ENCODE results near the gene FSTL5.

Gene FSTL5

GRCh38 chr4:161894493-161895167 lies 269.2 kb downstream of the FSTL5 start:
- no peak for TF ChIP-seq ZFP30 (CRISPR knock-in tag; IDR thresholded peaks at IDR 0.05)
- TF ChIP-seq, protein P1, sequence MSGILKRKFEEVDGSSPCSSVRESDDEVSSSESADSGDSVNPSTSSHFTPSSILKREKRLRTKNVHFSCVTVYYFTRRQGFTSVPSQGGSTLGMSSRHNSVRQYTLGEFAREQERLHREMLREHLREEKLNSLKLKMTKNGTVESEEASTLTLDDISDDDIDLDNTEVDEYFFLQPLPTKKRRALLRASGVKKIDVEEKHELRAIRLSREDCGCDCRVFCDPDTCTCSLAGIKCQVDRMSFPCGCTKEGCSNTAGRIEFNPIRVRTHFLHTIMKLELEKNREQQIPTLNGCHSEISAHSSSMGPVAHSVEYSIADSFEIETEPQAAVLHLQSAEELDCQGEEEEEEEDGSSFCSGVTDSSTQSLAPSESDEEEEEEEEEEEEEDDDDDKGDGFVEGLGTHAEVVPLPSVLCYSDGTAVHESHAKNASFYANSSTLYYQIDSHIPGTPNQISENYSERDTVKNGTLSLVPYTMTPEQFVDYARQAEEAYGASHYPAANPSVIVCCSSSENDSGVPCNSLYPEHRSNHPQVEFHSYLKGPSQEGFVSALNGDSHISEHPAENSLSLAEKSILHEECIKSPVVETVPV (CRISPR knock-in tag; IDR thresholded peaks at IDR 0.05) = no peak
- no peak for TF ChIP-seq ZNF8 (CRISPR knock-in tag; IDR thresholded peaks at IDR 0.05)
- TF ChIP-seq, protein P2, sequence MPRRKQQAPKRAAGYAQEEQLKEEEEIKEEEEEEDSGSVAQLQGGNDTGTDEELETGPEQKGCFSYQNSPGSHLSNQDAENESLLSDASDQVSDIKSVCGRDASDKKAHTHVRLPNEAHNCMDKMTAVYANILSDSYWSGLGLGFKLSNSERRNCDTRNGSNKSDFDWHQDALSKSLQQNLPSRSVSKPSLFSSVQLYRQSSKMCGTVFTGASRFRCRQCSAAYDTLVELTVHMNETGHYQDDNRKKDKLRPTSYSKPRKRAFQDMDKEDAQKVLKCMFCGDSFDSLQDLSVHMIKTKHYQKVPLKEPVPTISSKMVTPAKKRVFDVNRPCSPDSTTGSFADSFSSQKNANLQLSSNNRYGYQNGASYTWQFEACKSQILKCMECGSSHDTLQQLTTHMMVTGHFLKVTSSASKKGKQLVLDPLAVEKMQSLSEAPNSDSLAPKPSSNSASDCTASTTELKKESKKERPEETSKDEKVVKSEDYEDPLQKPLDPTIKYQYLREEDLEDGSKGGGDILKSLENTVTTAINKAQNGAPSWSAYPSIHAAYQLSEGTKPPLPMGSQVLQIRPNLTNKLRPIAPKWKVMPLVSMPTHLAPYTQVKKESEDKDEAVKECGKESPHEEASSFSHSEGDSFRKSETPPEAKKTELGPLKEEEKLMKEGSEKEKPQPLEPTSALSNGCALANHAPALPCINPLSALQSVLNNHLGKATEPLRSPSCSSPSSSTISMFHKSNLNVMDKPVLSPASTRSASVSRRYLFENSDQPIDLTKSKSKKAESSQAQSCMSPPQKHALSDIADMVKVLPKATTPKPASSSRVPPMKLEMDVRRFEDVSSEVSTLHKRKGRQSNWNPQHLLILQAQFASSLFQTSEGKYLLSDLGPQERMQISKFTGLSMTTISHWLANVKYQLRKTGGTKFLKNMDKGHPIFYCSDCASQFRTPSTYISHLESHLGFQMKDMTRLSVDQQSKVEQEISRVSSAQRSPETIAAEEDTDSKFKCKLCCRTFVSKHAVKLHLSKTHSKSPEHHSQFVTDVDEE (CRISPR knock-in tag; IDR thresholded peaks at IDR 0.05) = no peak
- TF ChIP-seq ARNTL (CRISPR knock-in tag; IDR thresholded peaks at IDR 0.05; ENCODE audit: borderline replicate concordance, low read depth) = no peak
- no peak for TF ChIP-seq OSR1 (CRISPR knock-in tag; IDR thresholded peaks at IDR 0.05)
- no peak for ATAC-seq

DNA sequence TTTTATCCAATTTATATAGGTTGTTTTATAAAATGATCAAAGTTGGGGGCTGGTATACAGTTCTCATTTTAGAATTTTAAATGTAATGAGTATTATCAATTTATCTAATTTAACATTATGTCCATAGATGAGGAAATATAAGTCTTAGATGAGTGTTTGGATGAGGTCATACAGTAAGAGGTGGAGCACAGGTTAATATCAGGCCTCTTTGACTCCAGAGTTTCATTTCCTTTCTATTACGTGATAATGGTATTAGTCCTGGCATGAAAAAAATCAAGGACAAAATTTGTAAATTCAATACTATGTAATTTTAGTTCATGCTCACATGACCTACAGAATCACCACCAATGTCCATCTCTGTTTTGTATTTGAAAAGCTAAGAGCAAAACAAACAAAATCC lies 269.8 kb downstream of the FSTL5 start:
- ATAC-seq = no peak

DNA sequence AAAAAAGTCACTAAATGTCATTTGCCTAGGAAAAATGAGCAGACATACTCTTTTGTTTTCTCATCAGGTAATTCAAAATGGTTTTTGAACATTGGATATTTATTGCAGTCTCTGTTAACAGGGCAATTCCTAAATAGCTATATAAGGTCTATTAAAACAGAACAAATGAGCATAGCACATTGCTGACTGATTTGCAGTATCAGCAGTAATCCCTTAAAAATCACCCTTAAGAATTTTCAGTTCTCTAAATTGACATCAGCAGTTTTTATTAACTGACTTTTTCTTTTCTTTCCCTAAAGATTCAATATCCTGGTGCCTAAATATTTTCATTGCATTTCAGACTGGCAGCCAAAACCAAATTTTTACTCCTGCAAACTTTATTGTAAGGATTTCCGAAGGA lies 270.2 kb downstream of the FSTL5 start:
- TF ChIP-seq POU6F1 (CRISPR knock-in tag; IDR thresholded peaks at IDR 0.05; ENCODE audit: borderline replicate concordance, low read depth) = no peak
- TF ChIP-seq, protein P3, sequence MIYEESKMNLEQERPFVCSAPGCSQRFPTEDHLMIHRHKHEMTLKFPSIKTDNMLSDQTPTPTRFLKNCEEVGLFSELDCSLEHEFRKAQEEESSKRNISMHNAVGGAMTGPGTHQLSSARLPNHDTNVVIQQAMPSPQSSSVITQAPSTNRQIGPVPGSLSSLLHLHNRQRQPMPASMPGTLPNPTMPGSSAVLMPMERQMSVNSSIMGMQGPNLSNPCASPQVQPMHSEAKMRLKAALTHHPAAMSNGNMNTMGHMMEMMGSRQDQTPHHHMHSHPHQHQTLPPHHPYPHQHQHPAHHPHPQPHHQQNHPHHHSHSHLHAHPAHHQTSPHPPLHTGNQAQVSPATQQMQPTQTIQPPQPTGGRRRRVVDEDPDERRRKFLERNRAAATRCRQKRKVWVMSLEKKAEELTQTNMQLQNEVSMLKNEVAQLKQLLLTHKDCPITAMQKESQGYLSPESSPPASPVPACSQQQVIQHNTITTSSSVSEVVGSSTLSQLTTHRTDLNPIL (CRISPR knock-in tag; IDR thresholded peaks at IDR 0.05; ENCODE audit: low read depth) = no peak
- no peak for TF ChIP-seq PPARA (CRISPR knock-in tag; IDR thresholded peaks at IDR 0.05; ENCODE audit: borderline replicate concordance)
- TF ChIP-seq, protein P1 (CRISPR knock-in tag; IDR thresholded peaks at IDR 0.05) = no peak
- no peak for TF ChIP-seq ZFP30 (CRISPR knock-in tag; IDR thresholded peaks at IDR 0.05)
- no peak for TF ChIP-seq ARNTL (CRISPR knock-in tag; IDR thresholded peaks at IDR 0.05; ENCODE audit: borderline replicate concordance, low read depth)
- no peak for TF ChIP-seq BACH2 (CRISPR knock-in tag; IDR thresholded peaks at IDR 0.05; ENCODE audit: borderline replicate concordance)
- TF ChIP-seq TCF4 (CRISPR knock-in tag; IDR thresholded peaks at IDR 0.05; ENCODE audit: borderline replicate concordance) = no peak
- no peak for TF ChIP-seq RARB (CRISPR knock-in tag; IDR thresholded peaks at IDR 0.05)
- TF ChIP-seq, protein P4, sequence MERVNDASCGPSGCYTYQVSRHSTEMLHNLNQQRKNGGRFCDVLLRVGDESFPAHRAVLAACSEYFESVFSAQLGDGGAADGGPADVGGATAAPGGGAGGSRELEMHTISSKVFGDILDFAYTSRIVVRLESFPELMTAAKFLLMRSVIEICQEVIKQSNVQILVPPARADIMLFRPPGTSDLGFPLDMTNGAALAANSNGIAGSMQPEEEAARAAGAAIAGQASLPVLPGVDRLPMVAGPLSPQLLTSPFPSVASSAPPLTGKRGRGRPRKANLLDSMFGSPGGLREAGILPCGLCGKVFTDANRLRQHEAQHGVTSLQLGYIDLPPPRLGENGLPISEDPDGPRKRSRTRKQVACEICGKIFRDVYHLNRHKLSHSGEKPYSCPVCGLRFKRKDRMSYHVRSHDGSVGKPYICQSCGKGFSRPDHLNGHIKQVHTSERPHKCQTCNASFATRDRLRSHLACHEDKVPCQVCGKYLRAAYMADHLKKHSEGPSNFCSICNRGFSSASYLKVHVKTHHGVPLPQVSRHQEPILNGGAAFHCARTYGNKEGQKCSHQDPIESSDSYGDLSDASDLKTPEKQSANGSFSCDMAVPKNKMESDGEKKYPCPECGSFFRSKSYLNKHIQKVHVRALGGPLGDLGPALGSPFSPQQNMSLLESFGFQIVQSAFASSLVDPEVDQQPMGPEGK (CRISPR knock-in tag; IDR thresholded peaks at IDR 0.05; ENCODE audit: borderline replicate concordance) = no peak
- TF ChIP-seq OSR1 (CRISPR knock-in tag; IDR thresholded peaks at IDR 0.05) = no peak
- ATAC-seq = no peak

More for the DNA sequence above, 269.8 kb downstream of the FSTL5 start:
- TF ChIP-seq SNAI2 (CRISPR knock-in tag; IDR thresholded peaks at IDR 0.05) = no peak
- TF ChIP-seq ISL1 (CRISPR knock-in tag; IDR thresholded peaks at IDR 0.05) = no peak
- no peak for TF ChIP-seq TOX (CRISPR knock-in tag; IDR thresholded peaks at IDR 0.05; ENCODE audit: borderline replicate concordance)
- no peak for TF ChIP-seq ZNF70 (CRISPR knock-in tag; IDR thresholded peaks at IDR 0.05)
- no peak for TF ChIP-seq CSDC2 (CRISPR knock-in tag; IDR thresholded peaks at IDR 0.05)

Measured in SK-N-SH treated with all-trans-retinoic acid at 6 μM for 48 hours (cell line).